H1 (cell line): Measurements from ENCODE around the gene BBS4. TPM values are rescaled to one million over a fixed set of nuclear protein-coding genes. Genes with fewer than 3 reads are reported as not detected.

Source experiments
- CTCF ChIA-PET: fragments of 300-600 bp; sonication (Branson Sonifier 250); formaldehyde crosslinking; loops from one replicate; lab custom pipeline; 2021; ENCODE audit not compliant: partially characterized antibody; lab: Charles Lee
- POLR2A ChIA-PET: fragments of 300-600 bp; sonication (Branson Sonifier 250); formaldehyde crosslinking; loops from one replicate; lab custom pipeline; 2021; ENCODE audit warnings: inconsistent platforms; ENCODE audit not compliant: partially characterized antibody; lab: Charles Lee
- DNase-seq, 2 experiments: peaks; one replicate each; pipeline versions ENCODE4 v3.0.0 to v3.0.0-alpha.2; 2010 to 2022; ENCODE audit warnings: low spot score in 2 of 2, low read depth in 1 of 2, mixed read lengths in 1 of 2
- FAIRE-seq: peaks from 2 replicates; lab custom pipeline; 2011; peaks lifted over from hg19 to GRCh38; lab: Jason Lieb, UNC
- H2AFZ ChIP-seq: 2 replicates; pipeline ENCODE4 v1.8.1; 2012; ENCODE audit warnings: low read length, inconsistent platforms
- H2AK5ac ChIP-seq: 2 replicates; pipeline ENCODE4 v1.6.1; 2013; ENCODE audit warnings: low read depth, low read length
- H2BK120ac ChIP-seq: replicated peaks from 2 replicates; pipeline ENCODE3; 2013; ENCODE audit warnings: low read depth, low read length, inconsistent platforms
- H2BK12ac ChIP-seq: 2 replicates; pipeline ENCODE4 v1.6.1; 2013; ENCODE audit warnings: low read depth, low read length
- H2BK15ac ChIP-seq: 2 replicates; pipeline ENCODE4 v1.6.1; 2013; ENCODE audit warnings: low read length
- H2BK20ac ChIP-seq: 2 replicates; pipeline ENCODE4 v1.6.1; 2013; ENCODE audit warnings: low read length
- H2BK5ac ChIP-seq: 2 replicates; pipeline ENCODE4 v1.6.1; 2013; ENCODE audit warnings: low read depth, low read length
- H3K14ac ChIP-seq: 2 replicates; pipeline ENCODE4 v1.6.1; 2013; ENCODE audit warnings: inconsistent platforms; ENCODE audit not compliant: insufficient read length
- H3K18ac ChIP-seq: 2 replicates; pipeline ENCODE4 v1.6.1; 2013; ENCODE audit warnings: low read length; ENCODE audit errors: extremely low read depth
- H3K23ac ChIP-seq: 2 replicates; pipeline ENCODE4 v1.6.1; 2013; ENCODE audit warnings: inconsistent platforms; ENCODE audit not compliant: insufficient read length
- H3K23me2 ChIP-seq: 2 replicates; pipeline ENCODE4 v1.6.1; 2013; ENCODE audit warnings: low read depth, low read length
- H3K27ac ChIP-seq: 2 replicates; pipeline ENCODE4 v1.6.1; 2011; ENCODE audit warnings: low read depth, low read length, inconsistent platforms
- H3K27me3 ChIP-seq, 4 experiments: replicated peaks in 1 of 4; 1 replicate in 1 of 4; 2 replicates in 3 of 4; pipeline versions ENCODE4 v1.6.1 to v1.8.1; 2011 to 2013; ENCODE audit warnings: low read length in 3 of 4, mild to moderate bottlenecking in 3 of 4, inconsistent platforms in 2 of 4, mixed read lengths in 2 of 4, moderate library complexity in 1 of 4; ENCODE audit not compliant: control insufficient read depth in 3 of 4, insufficient read depth in 3 of 4; ENCODE audit errors: extremely low read depth in 1 of 4
- H3K36me3 ChIP-seq, 4 experiments: 2 replicates each; pipeline versions ENCODE4 v1.6.1 to v1.8.1; 2011 to 2013; ENCODE audit warnings: mild to moderate bottlenecking in 4 of 4, low read length in 3 of 4, moderate library complexity in 2 of 4, control low read depth in 1 of 4, inconsistent platforms in 1 of 4; ENCODE audit not compliant: insufficient read depth in 4 of 4, control insufficient read depth in 2 of 4
- H3K4ac ChIP-seq: replicated peaks from 2 replicates; pipeline ENCODE3; 2013; ENCODE audit warnings: low read length, low read depth, mixed read lengths, inconsistent platforms; ENCODE audit not compliant: insufficient read length
- H3K4me1 ChIP-seq, 4 experiments: replicated peaks in 1 of 4; 1 replicate in 1 of 4; 2 replicates in 3 of 4; pipeline versions ENCODE4 v1.6.1 to v1.8.1; 2011 to 2013; ENCODE audit warnings: low read length in 3 of 4, inconsistent platforms in 2 of 4, mixed read lengths in 1 of 4; ENCODE audit not compliant: insufficient read depth in 4 of 4, control insufficient read depth in 3 of 4
- H3K4me2 ChIP-seq, 2 experiments: 2 replicates each; pipeline versions ENCODE4 v1.6.1 to v1.8.1; 2011 to 2013; ENCODE audit warnings: low read depth in 2 of 2, low read length in 2 of 2, control low read depth in 1 of 2, inconsistent platforms in 1 of 2, mild to moderate bottlenecking in 1 of 2; ENCODE audit not compliant: insufficient read depth in 1 of 2
- H3K4me3 ChIP-seq, 4 experiments: fragments of 200-600, 300-600 bp in 1 of 4; sonication (generic), shearing (Covaris generic), sonication (Bioruptor Twin) in 1 of 4; 2 replicates each; pipeline versions ENCODE4 v1.5.1 to v1.8.1; 2011 to 2016; ENCODE audit warnings: low read length in 4 of 4, low read depth in 3 of 4, control low read depth in 2 of 4, inconsistent platforms in 2 of 4, mild to moderate bottlenecking in 2 of 4, mixed read lengths in 1 of 4, moderate library complexity in 1 of 4; ENCODE audit not compliant: insufficient read depth in 2 of 4; ENCODE audit errors: extremely low read depth in 1 of 4
- H3K56ac ChIP-seq: replicated peaks from 2 replicates; pipeline ENCODE3; 2013; ENCODE audit warnings: low read depth, mild to moderate bottlenecking, mixed read lengths, low read length, inconsistent platforms; ENCODE audit not compliant: insufficient read length
- H3K79me1 ChIP-seq: 2 replicates; pipeline ENCODE4 v1.6.1; 2013; ENCODE audit warnings: low read depth, low read length, control low read depth
- H3K79me2 ChIP-seq, 2 experiments: 2 replicates each; pipeline versions ENCODE4 v1.6.1 to v1.8.1; 2012 to 2013; ENCODE audit warnings: low read length in 2 of 2, mild to moderate bottlenecking in 2 of 2, inconsistent platforms in 1 of 2; ENCODE audit not compliant: insufficient read depth in 2 of 2, control insufficient read depth in 1 of 2
- H3K9ac ChIP-seq, 4 experiments: replicated peaks in 1 of 4; 1 replicate in 1 of 4; 2 replicates in 3 of 4; pipeline versions ENCODE4 v1.6.1 to v1.8.1; 2011 to 2013; ENCODE audit warnings: low read depth in 3 of 4, low read length in 3 of 4, control low read depth in 2 of 4, mild to moderate bottlenecking in 2 of 4, moderate library complexity in 2 of 4, inconsistent platforms in 1 of 4; ENCODE audit errors: extremely low read depth in 1 of 4
- H3K9me3 ChIP-seq, 2 experiments: 2 replicates each; pipeline versions ENCODE4 v1.6.1 to v1.8.1; 2012 to 2013; ENCODE audit warnings: mild to moderate bottlenecking in 2 of 2, moderate library complexity in 2 of 2, control low read depth in 1 of 2, inconsistent platforms in 1 of 2, low read depth in 1 of 2, low read length in 1 of 2, mixed read lengths in 1 of 2; ENCODE audit not compliant: insufficient read depth in 2 of 2
- H4K20me1 ChIP-seq, 2 experiments: replicated peaks in 1 of 2; 2 replicates each; pipeline versions ENCODE3 to v1.8.1; 2011 to 2013; ENCODE audit warnings: inconsistent platforms in 2 of 2, low read length in 2 of 2, mild to moderate bottlenecking in 1 of 2; ENCODE audit not compliant: insufficient read depth in 2 of 2, control insufficient read depth in 1 of 2
- H4K5ac ChIP-seq: 2 replicates; pipeline ENCODE4 v1.6.1; 2013; ENCODE audit warnings: low read length, low read depth, mixed read lengths, inconsistent platforms; ENCODE audit not compliant: insufficient read length
- H4K8ac ChIP-seq: 2 replicates; pipeline ENCODE4 v1.8.0; 2013; ENCODE audit warnings: mild to moderate bottlenecking, moderate library complexity, low read length, inconsistent platforms; ENCODE audit not compliant: insufficient read depth; ENCODE audit errors: extremely low read depth
- H4K91ac ChIP-seq: replicated peaks from 2 replicates; pipeline ENCODE3; 2013; ENCODE audit warnings: low read length, mixed read lengths, inconsistent platforms; ENCODE audit not compliant: insufficient read length
- KDM5A ChIP-seq: fragments of 200-600 bp; IDR thresholded peaks from 2 replicates; pipeline ENCODE4 v1.7.1; 2012; ENCODE audit warnings: mild to moderate bottlenecking, low read length, inconsistent platforms, mixed read lengths
- SRF ChIP-seq: IDR thresholded peaks from 2 replicates; pipeline ENCODE4 v1.6.1; 2011; ENCODE audit warnings: mild to moderate bottlenecking, low read depth, low read length, moderate library complexity
- TAF7 ChIP-seq: optimal IDR thresholded peaks from 2 replicates; pipeline ENCODE3; 2011; ENCODE audit warnings: low read depth, mild to moderate bottlenecking, inconsistent platforms, low read length, moderate library complexity, borderline replicate concordance
- WGBS, 2 experiments: shearing (Covaris generic) in 1 of 2; methylation state at CpG; one replicate each; pipeline versions ENCODE4 v1.1.6 to v1.1.7; 2013 to 2015; ENCODE audit warnings: low lambda C conversion rate in 2 of 2, mixed read lengths in 2 of 2, inconsistent platforms in 1 of 2, low coverage in 1 of 2, missing lambda C conversion rate in 1 of 2; ENCODE audit not compliant: insufficient replicate concordance in 2 of 2, insufficient coverage in 1 of 2, insufficient read length in 1 of 2; ENCODE audit errors: extremely low coverage in 1 of 2, missing lambda C conversion rate in 1 of 2; 5-methylcytosine and 5-hydroxymethylcytosine counted together
- polyA plus RNA-seq, 7 experiments: library from polyadenylated mRNA; depleted of rRNA in 3 of 7; stranded (reverse) in 5 of 7; unstranded in 2 of 7; fragments of >200 nt in 5 of 7; fragments of 200-250 nt in 2 of 7; gene quantifications; 1 replicate in 5 of 7; 2 replicates in 1 of 7; 4 replicates in 1 of 7; pipeline versions ENCODE4 v1.2.1 to v1.2.3, GENCODE V29; 2011 to 2013; ENCODE audit warnings: missing spikeins in 2 of 7, mixed read lengths in 2 of 7
- total RNA-seq: library from RNA; stranded (reverse); fragmentation: NEBNext Ultra II Directional; extraction: Animal tissue kit (Norgen Biotek cat#: 25700); gene quantifications from 2 replicates; pipeline ENCODE4 v1.2.1, GENCODE V29; 2021
- TF ChIP-seq, protein P1 (sequence below): IDR thresholded peaks from 2 replicates; pipeline ENCODE4 v1.6.1; 2011; ENCODE audit warnings: low read depth, mild to moderate bottlenecking, low read length; ENCODE audit not compliant: insufficient read depth

BBS4 gene
- total and polyA plus RNA-seq, 2 of the 8 experiments (the other 6 are each of a cell fraction or from before 2014, with no cell fraction given), result 17.4 to 24.1 TPM

DNA sequence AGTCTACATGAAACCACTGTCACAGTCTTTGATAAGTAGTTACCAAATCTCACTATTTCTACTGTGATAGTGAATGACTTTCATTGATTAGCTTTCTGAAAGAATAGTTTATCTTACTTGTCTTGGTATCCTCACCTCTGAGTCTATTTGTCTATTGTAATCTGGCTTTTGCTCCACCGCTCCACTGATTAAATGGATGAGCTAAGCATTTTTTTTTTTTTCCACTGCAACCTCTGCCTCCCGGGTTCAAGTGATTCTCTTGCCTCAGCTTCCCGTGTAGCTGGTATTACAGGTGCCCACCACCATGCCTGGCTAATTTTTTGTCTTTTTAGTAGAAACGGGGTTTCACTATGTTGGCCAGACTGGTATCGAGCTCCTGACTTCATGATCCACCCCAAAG is 12.9 kb downstream of the BBS4 start:
- no peaks in the 10 kb centered on the region for H3K79me1 ChIP-seq
- FAIRE-seq, result no peak
- WGBS, 2 experiments, result 89% methylated on average over 5 of the region's 5 CpGs; no CpG with 5 or more reads in 1 of the 2 experiments
- TF ChIP-seq SRF (no peak), TAF7 (no peak), KDM5A (no peak)
- TF ChIP-seq, protein P1, sequence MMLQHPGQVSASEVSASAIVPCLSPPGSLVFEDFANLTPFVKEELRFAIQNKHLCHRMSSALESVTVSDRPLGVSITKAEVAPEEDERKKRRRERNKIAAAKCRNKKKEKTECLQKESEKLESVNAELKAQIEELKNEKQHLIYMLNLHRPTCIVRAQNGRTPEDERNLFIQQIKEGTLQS, result no peak

More for the DNA sequence above, 12.9 kb downstream of the BBS4 start:
- Histone ChIP-seq H3K18ac (no peak overlapping the region), H3K23me2 (no peaks in the 10 kb centered on the region), H3K79me2 (peaks cover 0 to 6% of the 10 kb centered on the region in 2 experiments; a peak in 2 of 4 replicates), H4K20me1 (peaks cover 0 to 1% of the 10 kb centered on the region in 2 experiments), H3K36me3 (no peaks in the 10 kb centered on the region), H4K8ac (no peak overlapping the region), H3K4me3 (no peak overlapping the region), H3K27ac (no peak overlapping the region), H3K9ac (no peak overlapping the region), H3K56ac (no peak overlapping the region), H3K14ac (no peak overlapping the region), H2BK5ac (no peak overlapping the region), H2BK12ac (no peak overlapping the region), H3K4ac (no peak overlapping the region), H3K4me1 (no peaks in the 10 kb centered on the region), H2BK20ac (no peak overlapping the region), H2AK5ac (no peak overlapping the region), H3K9me3 (no peaks in the 10 kb centered on the region), H4K5ac (no peak overlapping the region), H2AFZ (no peak overlapping the region), H3K23ac (no peak overlapping the region), H2BK15ac (no peak overlapping the region), H2BK120ac (no peak overlapping the region), H3K27me3 (no peaks in the 10 kb centered on the region), H4K91ac (no peak overlapping the region), H3K4me2 (no peak overlapping the region)
- ChIA-PET POLR2A (interaction anchor here (2.1 kb wide), 1 partner anchor 13 kb away, joined by 6 read pairs; the partner anchor contains the start of genes BBS4 and HIGD2B), CTCF (interaction anchor here (0.7 to 1.4 kb wide), 2 partner anchors 17 to 386 kb away, joined by 3 read pairs; no protein-coding TSS in a partner anchor)
- no peak for DNase-seq
